SK-N-MC (cell line): ENCODE data around the gene UBXN2A.

Source experiments
- DNase-seq: peaks from one replicate; pipeline ENCODE4 v3.0.0-alpha.2; 2011; ENCODE audit warnings: low read depth, low spot score
- H3K27ac ChIP-seq: fragments of 200-600 bp; sonication (generic); 2 replicates; pipeline ENCODE4 v1.5.1; 2016; ENCODE audit warnings: mixed run types
- H3K36me3 ChIP-seq: fragments of 200-600 bp; sonication (generic); 2 replicates; pipeline ENCODE4 v1.6.1; 2017; ENCODE audit warnings: antibody characterized with exemption, low read length, mixed read lengths; ENCODE audit not compliant: insufficient read depth
- H3K4me3 ChIP-seq: fragments of 200-600 bp; sonication (generic); 2 replicates; pipeline ENCODE4 v1.5.1; 2016
- H3K9ac ChIP-seq: fragments of 200-600 bp; sonication (generic); 2 replicates; pipeline ENCODE4 v1.8.0; 2017; ENCODE audit warnings: mixed run types, mixed read lengths; ENCODE audit not compliant: insufficient read length
- H3K9me3 ChIP-seq: fragments of 200-600 bp; sonication (generic); 2 replicates; pipeline ENCODE4 v1.6.1; 2017; ENCODE audit warnings: low read depth, mild to moderate bottlenecking, antibody characterized with exemption, low read length, moderate library complexity, mixed read lengths
- EZH2 ChIP-seq: fragments of 200-600 bp; sonication (generic); IDR thresholded peaks from one replicate; pipeline ENCODE4 v1.6.1; 2017; ENCODE audit warnings: antibody characterized with exemption
- FOXP2 ChIP-seq: optimal IDR thresholded peaks from 2 replicates; pipeline ENCODE3; 2011; ENCODE audit warnings: mild to moderate bottlenecking, moderate library complexity; ENCODE audit not compliant: insufficient read depth; ENCODE audit errors: extremely low read length, control extremely low read depth
- POLR2AphosphoS5 ChIP-seq: IDR thresholded peaks from 2 replicates; pipeline ENCODE4 v1.6.1; 2012; ENCODE audit warnings: mild to moderate bottlenecking, low read depth, low read length, borderline replicate concordance

The UBXN2A gene, protein sequence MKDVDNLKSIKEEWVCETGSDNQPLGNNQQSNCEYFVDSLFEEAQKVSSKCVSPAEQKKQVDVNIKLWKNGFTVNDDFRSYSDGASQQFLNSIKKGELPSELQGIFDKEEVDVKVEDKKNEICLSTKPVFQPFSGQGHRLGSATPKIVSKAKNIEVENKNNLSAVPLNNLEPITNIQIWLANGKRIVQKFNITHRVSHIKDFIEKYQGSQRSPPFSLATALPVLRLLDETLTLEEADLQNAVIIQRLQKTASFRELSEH

DNA sequence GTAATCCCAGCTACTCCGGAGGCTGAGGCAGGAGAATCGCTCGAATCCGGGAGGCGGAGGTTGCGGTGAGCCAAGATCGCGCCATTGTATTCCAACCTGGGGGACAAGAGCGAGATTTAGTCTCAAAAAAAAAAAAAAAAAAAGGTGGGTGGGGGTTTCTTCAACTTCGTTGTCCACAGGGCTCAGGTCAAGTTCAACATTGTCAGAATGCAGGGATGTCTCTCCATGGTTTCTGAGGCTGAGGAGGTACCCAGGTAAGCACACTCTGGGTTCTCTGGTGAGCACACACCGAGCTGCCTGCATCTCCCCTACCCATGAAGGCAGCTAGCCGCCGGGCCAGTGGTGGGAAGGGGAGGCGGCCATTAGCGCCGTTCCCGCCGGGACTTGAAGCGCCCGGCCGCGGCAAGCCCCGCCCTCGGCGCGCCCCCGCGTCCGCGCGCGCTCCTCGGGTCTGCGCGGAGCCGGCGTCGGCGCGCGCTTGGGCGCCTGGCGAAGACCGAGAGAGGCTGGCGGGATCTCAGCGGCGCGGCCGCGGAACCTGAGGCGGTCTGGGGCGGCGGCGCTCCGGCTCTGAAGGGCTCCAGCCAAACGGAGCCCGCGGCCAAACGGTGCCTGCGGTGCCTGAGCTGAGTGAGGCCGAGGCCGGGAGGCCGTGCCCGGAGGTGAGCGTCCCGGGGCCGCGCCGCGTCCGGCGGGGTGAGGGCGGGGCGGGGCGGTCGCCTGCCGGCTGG, at the start of gene UBXN2A:
TSS of gene UBXN2A (plus strand) at position 477 of the 731 bp plus-strand sequence. CDS start 17,852 bp downstream, outside the sequence.
- TF ChIP-seq EZH2, result no peak
- TF ChIP-seq FOXP2, result no peak
- peak; percentile 69; the same call in 1 of the 2 replicates for TF ChIP-seq POLR2AphosphoS5
- DNase-seq, result no peak
- H3K27ac ChIP-seq, result peak within 1 kb of the TSS; percentile 0; the same call in 1 of the 2 replicates
- no peaks in the 10 kb centered on the region for H3K36me3 ChIP-seq
- no peaks in the 10 kb centered on the region for H3K9me3 ChIP-seq
- H3K9ac ChIP-seq, result peak within 1 kb of the TSS; percentile 89
- peak within 1 kb of the TSS; percentile 99 for H3K4me3 ChIP-seq

DNA sequence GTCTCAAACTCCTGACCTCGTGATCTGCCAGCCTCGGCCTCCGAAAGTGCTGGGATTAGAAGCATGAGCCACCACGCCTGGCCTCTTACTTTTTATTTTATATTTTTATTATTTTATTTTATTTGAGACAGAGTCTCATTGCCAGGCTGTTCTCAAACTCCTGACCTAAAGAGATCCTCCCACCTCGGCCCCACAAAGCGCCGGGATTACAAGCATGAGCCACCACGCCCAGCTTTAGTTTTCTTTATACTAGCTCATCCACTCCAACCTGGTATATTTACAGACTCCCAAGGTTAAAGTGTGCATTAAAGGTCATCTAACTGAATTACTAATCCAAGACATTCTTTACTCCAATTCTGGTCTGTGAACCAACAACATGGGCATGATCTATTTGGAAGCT, 40.1 kb upstream of the UBXN2A start:
- Histone ChIP-seq H3K9ac (no peak overlapping the region), H3K4me3 (no peak overlapping the region), H3K36me3 (no peaks in the 10 kb centered on the region), H3K27ac (no peak overlapping the region), H3K9me3 (no peaks in the 10 kb centered on the region)
- no peak for DNase-seq
- TF ChIP-seq EZH2 (no peak), FOXP2 (no peak), POLR2AphosphoS5 (no peak)

DNA sequence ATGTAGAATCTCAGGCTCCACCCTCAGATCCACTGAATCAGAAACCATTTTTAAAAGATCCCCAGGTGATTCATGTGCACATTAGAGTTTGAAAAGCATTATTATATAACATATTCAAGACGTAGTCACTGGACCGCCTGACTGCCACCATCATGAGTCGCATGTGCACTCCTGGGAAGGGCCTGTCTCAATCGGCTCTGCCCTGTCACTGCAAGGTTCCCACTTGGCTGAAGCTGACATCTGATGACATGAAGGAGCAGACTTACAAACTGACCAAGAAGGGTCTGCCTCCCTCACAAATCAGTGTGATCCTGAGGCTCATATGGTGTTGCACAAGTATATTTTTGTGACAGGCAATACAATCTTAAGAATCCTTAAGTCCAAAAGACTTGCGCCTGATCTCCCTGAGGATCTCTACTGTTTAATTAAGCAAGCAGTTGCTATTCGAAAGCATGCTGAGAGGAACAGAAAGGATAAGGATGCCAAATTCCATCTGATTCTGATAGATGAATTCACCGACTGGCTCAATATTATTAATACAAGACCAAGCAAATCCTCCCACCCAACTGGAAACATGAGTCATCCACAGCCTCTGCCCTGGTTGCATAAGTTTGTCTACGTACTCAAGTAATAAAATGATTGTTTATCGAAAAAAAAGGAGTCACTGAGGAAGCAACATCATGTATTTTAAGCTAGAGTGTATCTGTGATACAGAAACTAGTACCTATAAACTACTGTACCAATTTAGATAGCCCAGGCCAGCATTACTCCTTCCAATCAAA, 39.5 kb upstream of the UBXN2A start:
- no peak for DNase-seq
- TF ChIP-seq FOXP2 (no peak), EZH2 (no peak), POLR2AphosphoS5 (no peak)
- H3K36me3 ChIP-seq, result no peaks in the 10 kb centered on the region
- H3K4me3 ChIP-seq, result no peak overlapping the region
- no peak overlapping the region for H3K9ac ChIP-seq
- no peak overlapping the region for H3K27ac ChIP-seq
- no peaks in the 10 kb centered on the region for H3K9me3 ChIP-seq

DNA sequence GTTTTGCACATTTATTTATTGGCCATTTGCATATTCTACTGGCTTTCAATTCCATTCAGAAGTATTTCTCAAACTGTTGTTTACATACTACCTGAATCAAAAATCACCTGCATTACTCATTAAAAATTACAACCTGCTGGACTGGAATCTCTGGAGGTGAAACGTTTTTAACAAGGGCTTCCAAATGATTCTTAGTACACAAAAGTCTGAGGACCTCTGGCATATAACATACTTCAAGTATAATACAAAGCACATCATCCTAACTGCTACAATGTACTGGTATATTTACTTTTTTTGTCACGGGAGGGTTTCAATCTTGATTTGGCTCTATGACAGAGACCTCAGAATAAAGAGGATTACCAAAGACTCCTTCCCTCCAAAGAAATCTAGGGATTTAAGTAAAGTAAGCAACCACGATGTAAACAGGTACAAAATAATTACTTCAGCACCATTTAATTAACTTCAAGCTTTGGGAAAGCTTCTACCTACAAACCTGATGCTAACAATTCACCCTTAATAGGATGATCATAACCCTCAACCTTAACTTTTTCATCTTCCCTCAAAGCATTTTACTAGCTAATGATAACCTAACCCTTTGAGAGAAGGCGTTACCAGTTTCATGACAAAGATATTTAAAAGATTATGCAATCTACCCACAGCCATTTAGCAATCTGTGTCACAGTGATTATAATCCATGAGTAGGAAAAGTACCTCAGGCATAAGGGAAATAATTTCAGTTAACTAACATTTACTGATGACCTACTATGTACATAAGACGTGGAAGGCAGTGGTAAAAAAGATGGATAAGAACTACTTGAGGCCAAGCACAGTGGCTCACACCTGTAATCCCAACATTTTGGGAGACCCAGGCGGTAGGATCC, 38.1 kb upstream of the UBXN2A start:
- H3K27ac ChIP-seq, result no peak overlapping the region
- TF ChIP-seq EZH2, result no peak
- TF ChIP-seq POLR2AphosphoS5, result no peak
- no peak for TF ChIP-seq FOXP2
- no peaks in the 10 kb centered on the region for H3K9me3 ChIP-seq
- DNase-seq, result no peak
- no peaks in the 10 kb centered on the region for H3K36me3 ChIP-seq
- no peak overlapping the region for H3K9ac ChIP-seq
- H3K4me3 ChIP-seq, result no peak overlapping the region

DNA sequence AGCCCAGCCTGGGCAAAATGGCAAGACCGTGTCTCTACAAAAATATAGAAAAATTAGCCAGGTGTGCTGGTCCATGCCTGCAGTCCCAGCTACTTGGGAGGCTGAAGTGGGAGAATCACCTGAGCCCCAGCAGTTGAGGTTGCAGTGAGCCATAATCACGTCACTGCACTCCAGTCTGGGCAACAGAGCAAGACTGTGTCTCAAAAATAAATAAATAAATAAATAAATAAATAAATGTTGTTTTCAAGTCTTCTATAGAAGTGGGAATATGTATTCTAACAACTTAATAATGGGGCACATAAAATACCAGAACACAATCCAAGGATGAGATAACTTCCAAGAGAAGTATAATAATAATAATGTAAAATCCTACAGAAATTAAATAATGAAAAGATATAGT, 37.2 kb upstream of the UBXN2A start:
- no peak overlapping the region for H3K4me3 ChIP-seq
- TF ChIP-seq POLR2AphosphoS5 (no peak), FOXP2 (no peak), EZH2 (no peak)
- H3K9me3 ChIP-seq, result no peaks in the 10 kb centered on the region
- no peak for DNase-seq
- no peak overlapping the region for H3K9ac ChIP-seq
- H3K36me3 ChIP-seq, result no peaks in the 10 kb centered on the region
- no peak overlapping the region for H3K27ac ChIP-seq

DNA sequence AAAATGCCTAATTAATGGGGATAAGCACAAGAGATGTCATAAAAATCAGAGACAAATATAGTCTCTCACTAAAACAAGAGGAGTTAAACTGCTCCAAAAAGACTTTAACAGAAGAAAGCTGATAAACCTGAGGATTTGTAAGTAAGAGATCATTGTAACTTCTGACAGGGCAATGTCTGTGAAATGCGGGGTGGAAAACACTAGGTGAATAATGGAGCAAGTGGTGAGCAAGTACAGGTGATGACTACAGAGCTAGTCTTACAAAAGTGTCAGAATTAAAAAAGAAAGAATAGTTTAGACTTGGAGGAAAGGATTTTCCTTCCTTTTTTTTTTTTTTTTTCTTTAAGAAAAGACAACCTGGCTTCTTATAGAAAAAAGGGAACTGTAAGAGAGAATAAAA, 36.0 kb upstream of the UBXN2A start:
- H3K9me3 ChIP-seq, result no peaks in the 10 kb centered on the region
- TF ChIP-seq FOXP2, result no peak
- TF ChIP-seq EZH2, result no peak
- no peak for TF ChIP-seq POLR2AphosphoS5
- no peak overlapping the region for H3K9ac ChIP-seq
- H3K36me3 ChIP-seq, result no peaks in the 10 kb centered on the region
- no peak overlapping the region for H3K4me3 ChIP-seq
- no peak overlapping the region for H3K27ac ChIP-seq
- no peak for DNase-seq

DNA sequence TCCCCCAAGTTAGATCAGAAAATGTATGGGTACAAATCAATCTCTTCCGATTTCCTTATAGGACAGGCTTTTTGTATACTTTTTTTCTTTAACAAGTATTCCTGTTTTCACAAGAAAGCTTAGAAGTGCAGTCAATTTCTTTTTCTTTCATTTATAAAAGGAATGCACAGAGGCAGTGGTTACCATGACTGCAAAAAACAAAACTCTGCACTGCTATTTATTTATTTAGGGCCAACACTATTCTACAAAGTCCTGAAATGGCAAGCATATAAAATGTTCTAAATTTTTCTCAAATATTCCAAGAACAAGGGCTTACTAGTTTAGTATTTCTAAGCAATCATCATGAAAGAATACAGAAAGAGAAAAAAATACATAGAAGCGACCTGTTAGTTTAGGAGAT, 35.6 kb upstream of the UBXN2A start:
- no peak overlapping the region for H3K9ac ChIP-seq
- DNase-seq, result no peak

DNA sequence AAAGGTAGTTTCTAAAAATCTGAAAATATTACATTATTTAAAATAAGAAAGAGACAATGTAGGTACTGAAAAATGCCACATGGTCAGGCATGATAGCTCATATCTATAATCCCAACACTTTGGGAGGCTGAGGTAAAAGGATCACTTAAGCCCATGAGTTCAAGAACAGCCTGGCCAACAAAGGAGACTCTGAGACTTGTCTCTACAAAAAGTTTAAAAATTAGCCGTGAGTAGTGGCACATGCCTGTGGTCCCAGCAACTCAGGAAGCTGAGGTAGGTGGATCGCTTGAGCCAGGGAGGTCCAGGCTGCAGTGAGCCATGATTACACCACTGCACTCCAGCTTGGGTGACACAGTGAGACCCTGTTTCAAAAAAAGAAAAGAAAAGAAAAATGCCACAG, 35.1 kb upstream of the UBXN2A start:
- H3K27ac ChIP-seq, result no peak overlapping the region
- no peaks in the 10 kb centered on the region for H3K9me3 ChIP-seq
- no peak for TF ChIP-seq FOXP2
- TF ChIP-seq POLR2AphosphoS5, result no peak
- no peak for TF ChIP-seq EZH2
- no peak overlapping the region for H3K4me3 ChIP-seq
- H3K9ac ChIP-seq, result no peak overlapping the region
- DNase-seq, result no peak
- no peaks in the 10 kb centered on the region for H3K36me3 ChIP-seq

More for the DNA sequence above, 35.6 kb upstream of the UBXN2A start:
- Histone ChIP-seq H3K27ac (no peak overlapping the region), H3K36me3 (no peaks in the 10 kb centered on the region), H3K9me3 (no peaks in the 10 kb centered on the region), H3K4me3 (no peak overlapping the region)
- TF ChIP-seq POLR2AphosphoS5 (no peak), FOXP2 (no peak), EZH2 (no peak)
